Neuronal stem cell (in vitro differentiated cells): Measurements from ENCODE around the gene MACROH2A1.

Source experiments
- DNase-seq: peaks from one replicate; pipeline ENCODE4 v3.0.0-alpha.2; 2013; ENCODE audit warnings: low spot score
- H2AFZ ChIP-seq: one replicate; pipeline ENCODE4 v1.6.1; 2013; ENCODE audit warnings: mild to moderate bottlenecking, low read length, inconsistent platforms
- H2AK5ac ChIP-seq: 2 replicates; pipeline ENCODE4 v1.6.1; 2013; ENCODE audit warnings: low read depth, mild to moderate bottlenecking, inconsistent platforms, low read length, moderate library complexity, mixed read lengths
- H2BK120ac ChIP-seq: 2 replicates; pipeline ENCODE4 v1.6.1; 2013; ENCODE audit warnings: low read depth, mild to moderate bottlenecking, inconsistent platforms, low read length, moderate library complexity, mixed read lengths
- H2BK12ac ChIP-seq: one replicate; pipeline ENCODE4 v1.6.1; 2013; ENCODE audit warnings: low read length, inconsistent platforms
- H2BK15ac ChIP-seq: 2 replicates; pipeline ENCODE4 v1.6.1; 2013; ENCODE audit warnings: mild to moderate bottlenecking, low read length, inconsistent platforms, mixed read lengths
- H2BK5ac ChIP-seq: one replicate; pipeline ENCODE4 v1.6.1; 2013; ENCODE audit warnings: inconsistent platforms, mild to moderate bottlenecking, low read length, moderate library complexity
- H3K14ac ChIP-seq: one replicate; pipeline ENCODE4 v1.6.1; 2013; ENCODE audit warnings: low read length, inconsistent platforms
- H3K18ac ChIP-seq: 2 replicates; pipeline ENCODE4 v1.6.1; 2013; ENCODE audit warnings: low read length, inconsistent platforms
- H3K23ac ChIP-seq: 2 replicates; pipeline ENCODE4 v1.6.1; 2013; ENCODE audit warnings: low read depth, mild to moderate bottlenecking, mixed read lengths, low read length, inconsistent platforms; ENCODE audit not compliant: poor library complexity
- H3K27ac ChIP-seq: replicated peaks from 3 replicates; pipeline ENCODE4 v1.5.1; 2013; ENCODE audit warnings: low read length, inconsistent platforms
- H3K27me3 ChIP-seq, 3 experiments: 2 replicates each; pipeline ENCODE4 v1.6.1; 2013; ENCODE audit warnings: low read length in 3 of 3, mild to moderate bottlenecking in 2 of 3, inconsistent platforms in 1 of 3, low read depth in 1 of 3, mixed read lengths in 1 of 3, moderate library complexity in 1 of 3; ENCODE audit not compliant: control insufficient read depth in 3 of 3, insufficient read depth in 3 of 3
- H3K36me3 ChIP-seq, 2 donors: replicated peaks in 1 of 2; 2 replicates each; pipeline ENCODE4 v1.6.1; 2013; ENCODE audit warnings: low read length in 2 of 2; ENCODE audit not compliant: control insufficient read depth in 2 of 2, insufficient read depth in 2 of 2
- H3K4ac ChIP-seq: 2 replicates; pipeline ENCODE4 v1.6.1; 2013; ENCODE audit warnings: inconsistent platforms, mild to moderate bottlenecking, low read length, moderate library complexity
- H3K4me1 ChIP-seq, 2 donors: 1 replicate in 1 of 2; 2 replicates in 1 of 2; pipeline ENCODE4 v1.6.1; 2013; ENCODE audit warnings: low read length in 2 of 2, low read depth in 1 of 2; ENCODE audit not compliant: control insufficient read depth in 2 of 2, insufficient read depth in 1 of 2
- H3K4me2 ChIP-seq: one replicate; pipeline ENCODE4 v1.6.1; 2013; ENCODE audit warnings: mild to moderate bottlenecking, low read length, inconsistent platforms; ENCODE audit not compliant: insufficient read depth, poor library complexity, severe bottlenecking
- H3K4me3 ChIP-seq, 2 donors: 2 replicates each; pipeline ENCODE4 v1.5.1; 2013; ENCODE audit warnings: low read length in 2 of 2, mild to moderate bottlenecking in 2 of 2, inconsistent platforms in 1 of 2, moderate library complexity in 1 of 2
- H3K79me1 ChIP-seq: one replicate; pipeline ENCODE4 v1.6.1; 2013; ENCODE audit warnings: low read depth, mild to moderate bottlenecking, inconsistent platforms, low read length, moderate library complexity
- H3K9ac ChIP-seq: one replicate; pipeline ENCODE4 v1.6.1; 2013; ENCODE audit warnings: mild to moderate bottlenecking, low read depth, low read length, inconsistent platforms; ENCODE audit not compliant: poor library complexity
- H3K9me3 ChIP-seq, 2 donors: replicated peaks in 1 of 2; 2 replicates each; pipeline versions ENCODE3 to v1.6.1; 2013; ENCODE audit warnings: low read length in 2 of 2, mild to moderate bottlenecking in 2 of 2, inconsistent platforms in 1 of 2, low read depth in 1 of 2, mixed read lengths in 1 of 2, moderate library complexity in 1 of 2; ENCODE audit not compliant: control insufficient read depth in 2 of 2, insufficient read depth in 1 of 2
- H4K8ac ChIP-seq: one replicate; pipeline ENCODE4 v1.6.1; 2013; ENCODE audit warnings: low read depth, mild to moderate bottlenecking, inconsistent platforms, low read length, moderate library complexity
- H4K91ac ChIP-seq: one replicate; pipeline ENCODE4 v1.6.1; 2013; ENCODE audit warnings: low read length, low read depth, mild to moderate bottlenecking, inconsistent platforms; ENCODE audit not compliant: poor library complexity
- WGBS, 2 donors: extraction: QIAGEN DNeasy Blood & Tissue Kit; methylation state at CpG; one replicate each; pipeline ENCODE4 v1.1.7; 2013; ENCODE audit warnings: missing lambda C conversion rate in 2 of 2, mixed read lengths in 1 of 2; ENCODE audit not compliant: insufficient read length in 2 of 2, insufficient replicate concordance in 1 of 2; ENCODE audit errors: extremely low coverage in 2 of 2; 5-methylcytosine and 5-hydroxymethylcytosine counted together

The MACROH2A1 gene

DNA sequence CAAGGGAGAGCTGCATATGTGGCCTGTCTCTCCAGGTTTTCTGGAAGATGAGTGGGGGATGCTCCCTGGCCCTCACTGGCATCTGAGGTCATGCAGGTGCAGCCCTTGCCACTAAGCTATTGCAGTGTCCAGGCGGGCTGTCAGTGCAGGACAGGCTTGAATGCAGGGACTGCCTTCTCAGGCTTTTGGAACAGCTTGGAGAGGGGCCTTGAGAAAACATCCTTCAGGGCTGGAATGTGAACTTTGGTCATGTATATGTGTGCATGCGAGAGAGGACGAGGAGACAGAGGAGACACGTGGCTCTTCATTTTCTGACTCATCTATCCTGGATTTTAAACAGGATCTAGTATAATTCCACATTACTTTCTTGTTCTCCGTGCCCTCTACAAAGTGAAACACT lies 90.3 kb downstream of the MACROH2A1 start:
- no peak overlapping the region for H4K91ac ChIP-seq
- H3K14ac ChIP-seq = no peak overlapping the region
- no peak overlapping the region for H4K8ac ChIP-seq
- H3K9ac ChIP-seq = no peak overlapping the region
- no peak overlapping the region for H2BK15ac ChIP-seq
- H3K4ac ChIP-seq = no peak overlapping the region
- H3K79me1 ChIP-seq = no peaks in the 10 kb centered on the region
- no peak overlapping the region for H2AK5ac ChIP-seq
- WGBS, 2 donors = no CpG with 5 or more reads among the region's 5 CpGs
- no peak overlapping the region for H2AFZ ChIP-seq
- no peak overlapping the region for H2BK5ac ChIP-seq
- no peaks in the 10 kb centered on the region for H3K36me3 ChIP-seq
- H3K4me3 ChIP-seq = no peak overlapping the region
- no peak overlapping the region for H2BK120ac ChIP-seq
- no peak overlapping the region for H3K4me2 ChIP-seq
- DNase-seq = no peak
- no peak overlapping the region for H3K18ac ChIP-seq
- peaks cover 3 to 18% of the 10 kb centered on the region in 2 donors for H3K4me1 ChIP-seq
- no peak overlapping the region for H2BK12ac ChIP-seq
- H3K23ac ChIP-seq = no peak overlapping the region
- no peaks in the 10 kb centered on the region for H3K9me3 ChIP-seq
- no peak overlapping the region for H3K27ac ChIP-seq
- H3K27me3 ChIP-seq = peaks cover 0 to 41% (median 0%) of the 10 kb centered on the region in 3 experiments

DNA sequence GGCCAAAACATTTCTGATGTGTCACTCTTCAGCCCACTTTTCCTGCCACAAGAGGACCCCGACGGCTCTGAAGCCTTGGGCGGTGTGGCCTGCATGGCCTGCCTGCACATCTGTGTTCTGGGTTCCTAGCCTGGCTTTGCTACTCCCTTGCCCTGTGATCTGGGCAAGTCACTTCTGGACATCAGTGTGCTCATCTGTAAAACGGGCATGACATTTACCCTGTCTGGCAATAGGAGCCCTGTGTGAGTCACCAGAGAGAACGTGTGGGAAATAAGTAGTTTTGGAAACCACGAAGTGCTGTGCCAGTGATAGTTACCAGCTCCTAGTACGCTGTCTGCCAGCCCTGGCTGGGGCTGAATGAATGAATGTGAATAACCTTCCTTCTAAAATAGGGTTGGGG lies 90.8 kb downstream of the MACROH2A1 start:
- Histone ChIP-seq H3K14ac (no peak overlapping the region), H3K4me3 (peak overlapping the region in 1 of 2 donors; percentile 27)

DNA sequence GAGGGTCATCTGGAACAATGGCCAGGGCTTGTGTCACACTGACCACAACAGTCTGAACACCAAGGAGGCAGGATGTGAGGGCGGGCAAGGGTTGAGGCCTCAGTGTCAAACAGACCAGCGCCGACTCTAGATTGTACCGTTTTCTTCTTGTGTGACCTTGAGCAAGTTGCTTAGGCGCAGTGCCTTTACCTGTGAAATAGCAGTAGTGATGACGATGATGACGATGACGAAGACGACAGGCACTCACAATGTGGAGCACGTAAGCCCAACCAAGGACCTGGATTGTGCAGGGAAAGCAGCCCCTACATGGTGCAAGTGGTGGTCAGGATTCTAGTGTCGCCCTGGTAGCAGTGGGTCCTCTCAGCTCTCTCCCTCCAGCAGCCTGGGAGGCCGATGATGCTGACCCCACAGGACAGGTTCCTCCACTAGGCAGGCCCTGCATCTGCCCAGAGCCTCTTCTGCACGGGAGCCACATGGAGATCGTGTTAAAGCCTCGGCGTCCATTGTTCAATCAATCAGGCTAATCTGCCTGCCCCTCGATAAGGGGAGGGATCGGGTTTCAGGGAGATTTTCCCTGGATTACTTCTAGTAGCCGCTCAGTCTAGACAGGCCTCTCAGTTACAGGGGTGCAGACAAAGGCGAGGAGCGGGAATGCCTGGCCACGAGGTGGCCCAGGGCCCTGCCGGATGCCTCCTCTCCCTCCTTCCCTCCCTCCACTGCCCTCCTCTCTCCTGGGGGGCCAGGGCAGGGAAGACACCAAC lies 91.7 kb downstream of the MACROH2A1 start:
- Histone ChIP-seq H3K9me3 (no peaks in the 10 kb centered on the region), H4K91ac (peak overlapping the region; percentile 34), H2AK5ac (peak overlapping the region; percentile 27), H2BK15ac (peak overlapping the region; percentile 42), H3K27ac (no peak overlapping the region), H4K8ac (peak overlapping the region; percentile 17), H3K9ac (no peak overlapping the region), H3K4me3 (no peak overlapping the region), H3K23ac (no peak overlapping the region), H3K4me2 (no peak overlapping the region), H2AFZ (peak overlapping the region; percentile 72), H3K79me1 (no peaks in the 10 kb centered on the region), H2BK5ac (no peak overlapping the region), H3K4ac (no peak overlapping the region), H3K14ac (no peak overlapping the region), H3K27me3 (peaks cover 0 to 36% (median 0%) of the 10 kb centered on the region in 3 experiments), H2BK12ac (peak overlapping the region; percentile 67), H3K36me3 (no peaks in the 10 kb centered on the region), H3K4me1 (peaks cover 3 to 18% of the 10 kb centered on the region in 2 donors), H3K18ac (peak overlapping the region; percentile 91), H2BK120ac (no peak overlapping the region)
- no CpG with 5 or more reads among the region's 23 CpGs for WGBS, 2 donors
- peak; percentile 66 for DNase-seq

More for the DNA sequence above, 90.8 kb downstream of the MACROH2A1 start:
- peaks cover 3 to 18% of the 10 kb centered on the region in 2 donors for H3K4me1 ChIP-seq
- H3K9me3 ChIP-seq = no peaks in the 10 kb centered on the region
- no peak overlapping the region for H3K4me2 ChIP-seq
- H3K27me3 ChIP-seq = peaks cover 0 to 41% (median 0%) of the 10 kb centered on the region in 3 experiments
- H2BK12ac ChIP-seq = peak overlapping the region; percentile 67
- H3K18ac ChIP-seq = peak overlapping the region; percentile 89
- H4K8ac ChIP-seq = peak overlapping the region; percentile 5
- no peak overlapping the region for H3K23ac ChIP-seq
- no peak overlapping the region for H2BK120ac ChIP-seq
- H3K79me1 ChIP-seq = no peaks in the 10 kb centered on the region
- DNase-seq = no peak
- WGBS, 2 donors = no CpG with 5 or more reads among the region's 7 CpGs
- peak overlapping the region; percentile 27 for H2AK5ac ChIP-seq
- H2BK5ac ChIP-seq = no peak overlapping the region
- H3K4ac ChIP-seq = no peak overlapping the region
- peak overlapping the region; percentile 42 for H2BK15ac ChIP-seq
- no peak overlapping the region for H3K9ac ChIP-seq
- H3K27ac ChIP-seq = no peak overlapping the region
- H2AFZ ChIP-seq = no peak overlapping the region
- peak overlapping the region; percentile 5 for H4K91ac ChIP-seq
- no peaks in the 10 kb centered on the region for H3K36me3 ChIP-seq

DNA sequence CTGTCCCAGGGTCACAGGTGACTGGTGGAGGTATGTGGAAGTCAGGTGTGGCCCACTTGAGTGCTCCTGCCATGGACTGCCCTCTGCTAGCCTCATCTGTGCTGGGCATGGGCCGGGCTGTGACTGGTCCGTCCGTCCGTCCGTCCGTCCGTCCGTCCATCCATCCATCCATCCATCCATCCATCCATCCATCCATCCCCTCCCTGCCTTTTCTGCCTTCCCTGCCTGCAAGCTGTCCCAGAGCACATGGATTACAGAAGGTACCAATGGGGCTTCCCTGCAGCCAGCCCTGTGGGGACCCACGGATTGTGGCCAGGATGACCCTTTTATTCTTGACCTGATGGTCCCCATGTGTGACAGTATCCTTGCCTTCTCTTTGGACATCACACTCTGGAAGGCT lies 92.5 kb downstream of the MACROH2A1 start:
- H4K91ac ChIP-seq = no peak overlapping the region
- peak overlapping the region; percentile 33 for H2BK12ac ChIP-seq
- H3K36me3 ChIP-seq = no peaks in the 10 kb centered on the region
- no peak overlapping the region for H3K9ac ChIP-seq
- H2BK15ac ChIP-seq = no peak overlapping the region
- H2AK5ac ChIP-seq = peak overlapping the region; percentile 44
- H2AFZ ChIP-seq = no peak overlapping the region
- peaks cover 3 to 18% of the 10 kb centered on the region in 2 donors for H3K4me1 ChIP-seq
- H2BK120ac ChIP-seq = no peak overlapping the region
- H3K18ac ChIP-seq = peak overlapping the region; percentile 55
- no peak overlapping the region for H2BK5ac ChIP-seq
- no peak overlapping the region for H3K4ac ChIP-seq
- no peak overlapping the region for H3K4me2 ChIP-seq
- no peak overlapping the region for H3K4me3 ChIP-seq
- H3K9me3 ChIP-seq = no peaks in the 10 kb centered on the region
- no peak overlapping the region for H3K27ac ChIP-seq
- peaks cover 0 to 33% (median 0%) of the 10 kb centered on the region in 3 experiments for H3K27me3 ChIP-seq
- no peaks in the 10 kb centered on the region for H3K79me1 ChIP-seq
- H3K23ac ChIP-seq = no peak overlapping the region
- H3K14ac ChIP-seq = no peak overlapping the region
- DNase-seq = no peak
- WGBS, 2 donors = no CpG with 5 or more reads among the region's 9 CpGs
- no peak overlapping the region for H4K8ac ChIP-seq
